AG04450 (cell line): Measurements from ENCODE around the gene RSPO4. TPM values are rescaled to one million over a fixed set of nuclear protein-coding genes. Genes with fewer than 3 reads are reported as not detected.
"Not testable (repeated sequence)": the region's sequence is repeated elsewhere in the genome, so short reads cannot be mapped to it uniquely, and the experiment has no call there.

Experiments
- CTCF ChIA-PET: fragments of 300-600, 350-600 bp; formaldehyde crosslinking; extraction: SDS; loops from one replicate; lab custom pipeline; 2022; ENCODE audit warnings: antibody characterized with exemption, inconsistent platforms; lab: Charles Lee
- POLR2A ChIA-PET: fragments of 350-600 bp; formaldehyde crosslinking; extraction: SDS; loops from one replicate; lab custom pipeline; 2021; ENCODE audit warnings: antibody characterized with exemption, inconsistent platforms; lab: Yijun Ruan, JAX
- DNase-seq: peaks from one replicate; pipeline ENCODE4 v3.0.0-alpha.2; 2011; ENCODE audit warnings: low read depth, low spot score
- H3K27ac ChIP-seq: one replicate; pipeline ENCODE4 v1.5.1; 2012; ENCODE audit warnings: low read depth, low read length, control low read depth
- H3K27me3 ChIP-seq: one replicate; pipeline ENCODE4 v1.6.0; 2012; ENCODE audit warnings: low read length; ENCODE audit not compliant: control insufficient read depth, insufficient read depth
- H3K4me3 ChIP-seq: 2 replicates; pipeline ENCODE4 v1.5.1; 2011; ENCODE audit warnings: mild to moderate bottlenecking, low read depth, low read length, control low read depth
- H3K9me3 ChIP-seq: 2 replicates; pipeline ENCODE4 v1.5.1; 2012; ENCODE audit warnings: low read length; ENCODE audit not compliant: control insufficient read depth, insufficient read depth
- polyA plus RNA-seq: library from polyadenylated mRNA; depleted of rRNA; stranded (reverse); fragments of >200 nt; gene quantifications from 2 replicates; pipeline ENCODE4 v1.2.3, GENCODE V29; 2011
- TF ChIP-seq, protein P1 (sequence below): IDR thresholded peaks from 2 replicates; pipeline ENCODE4 v1.5.1; 2011; ENCODE audit warnings: low read depth, low read length, control low read depth, inconsistent platforms

The RSPO4 gene
- polyA plus RNA-seq, 1 experiment: not detected

DNA sequence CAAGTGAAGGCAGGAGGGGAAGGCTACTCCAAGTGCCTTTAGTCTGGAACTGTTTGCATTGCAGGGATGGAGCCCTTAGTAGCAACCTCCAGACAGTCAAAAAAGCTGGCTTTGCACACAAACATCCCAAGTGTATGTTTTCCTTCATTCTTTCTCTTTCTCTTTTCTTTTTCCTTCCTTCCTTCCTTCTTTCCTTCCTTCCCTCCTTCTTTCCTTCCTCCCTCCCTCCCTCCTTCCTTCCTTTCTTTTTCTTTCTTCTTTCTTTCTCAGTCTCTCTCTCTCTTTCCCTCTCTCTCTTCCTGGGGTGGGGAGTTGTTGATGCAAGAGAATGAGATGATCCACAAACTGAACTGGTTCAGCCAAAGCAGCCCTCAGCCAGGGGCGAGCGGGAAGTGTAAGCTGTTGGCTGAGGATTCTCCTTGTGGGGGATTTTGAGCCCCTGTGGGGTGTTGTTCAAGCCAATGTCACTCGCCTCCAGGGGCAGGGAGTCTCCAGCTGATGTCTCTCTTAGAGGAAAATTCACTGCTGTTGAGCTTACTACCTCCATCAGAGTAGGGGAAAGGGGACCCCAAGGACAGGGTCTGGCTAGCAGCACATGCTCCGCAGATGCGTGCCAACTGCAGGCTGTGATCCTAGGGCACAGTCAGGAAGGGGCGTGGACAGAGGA, 11.7 kb downstream of the RSPO4 start:
- Histone ChIP-seq H3K9me3 (no peaks in the 10 kb centered on the region), H3K4me3 (no peak overlapping the region), H3K27ac (no peak overlapping the region), H3K27me3 (peaks cover 7% of the 10 kb centered on the region)
- DNase-seq: no peak
- ChIA-PET POLR2A (no interaction called here), CTCF (no interaction called here)
- TF ChIP-seq, protein P1, sequence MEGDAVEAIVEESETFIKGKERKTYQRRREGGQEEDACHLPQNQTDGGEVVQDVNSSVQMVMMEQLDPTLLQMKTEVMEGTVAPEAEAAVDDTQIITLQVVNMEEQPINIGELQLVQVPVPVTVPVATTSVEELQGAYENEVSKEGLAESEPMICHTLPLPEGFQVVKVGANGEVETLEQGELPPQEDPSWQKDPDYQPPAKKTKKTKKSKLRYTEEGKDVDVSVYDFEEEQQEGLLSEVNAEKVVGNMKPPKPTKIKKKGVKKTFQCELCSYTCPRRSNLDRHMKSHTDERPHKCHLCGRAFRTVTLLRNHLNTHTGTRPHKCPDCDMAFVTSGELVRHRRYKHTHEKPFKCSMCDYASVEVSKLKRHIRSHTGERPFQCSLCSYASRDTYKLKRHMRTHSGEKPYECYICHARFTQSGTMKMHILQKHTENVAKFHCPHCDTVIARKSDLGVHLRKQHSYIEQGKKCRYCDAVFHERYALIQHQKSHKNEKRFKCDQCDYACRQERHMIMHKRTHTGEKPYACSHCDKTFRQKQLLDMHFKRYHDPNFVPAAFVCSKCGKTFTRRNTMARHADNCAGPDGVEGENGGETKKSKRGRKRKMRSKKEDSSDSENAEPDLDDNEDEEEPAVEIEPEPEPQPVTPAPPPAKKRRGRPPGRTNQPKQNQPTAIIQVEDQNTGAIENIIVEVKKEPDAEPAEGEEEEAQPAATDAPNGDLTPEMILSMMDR: no peak

DNA sequence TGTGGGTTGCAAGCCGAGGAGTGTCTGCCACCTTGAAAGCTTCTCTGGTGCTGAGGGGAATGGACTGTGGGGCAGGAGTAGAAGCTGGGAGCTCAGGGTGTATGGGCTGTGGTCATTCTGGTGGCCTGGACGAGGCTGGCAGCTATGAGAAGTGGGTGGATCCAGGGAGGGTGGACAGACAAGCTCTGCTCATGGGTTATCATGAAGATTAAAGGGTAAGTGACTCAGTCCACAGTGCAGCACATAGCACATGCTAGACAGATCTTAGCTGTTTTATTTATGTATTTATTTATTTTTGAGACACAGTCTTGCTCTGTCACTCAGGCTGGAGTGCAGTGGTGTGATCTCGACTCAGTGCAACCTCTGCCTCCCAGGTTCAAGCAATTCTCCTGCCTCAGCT, 13.8 kb downstream of the RSPO4 start:
- CTCF ChIA-PET: no interaction called here
- no peak for DNase-seq
- POLR2A ChIA-PET: no interaction called here
- TF ChIP-seq, protein P1: no peak
- peaks cover 7% of the 10 kb centered on the region for H3K27me3 ChIP-seq
- no peak overlapping the region for H3K4me3 ChIP-seq
- H3K27ac ChIP-seq: no peak overlapping the region
- no peaks in the 10 kb centered on the region for H3K9me3 ChIP-seq

DNA sequence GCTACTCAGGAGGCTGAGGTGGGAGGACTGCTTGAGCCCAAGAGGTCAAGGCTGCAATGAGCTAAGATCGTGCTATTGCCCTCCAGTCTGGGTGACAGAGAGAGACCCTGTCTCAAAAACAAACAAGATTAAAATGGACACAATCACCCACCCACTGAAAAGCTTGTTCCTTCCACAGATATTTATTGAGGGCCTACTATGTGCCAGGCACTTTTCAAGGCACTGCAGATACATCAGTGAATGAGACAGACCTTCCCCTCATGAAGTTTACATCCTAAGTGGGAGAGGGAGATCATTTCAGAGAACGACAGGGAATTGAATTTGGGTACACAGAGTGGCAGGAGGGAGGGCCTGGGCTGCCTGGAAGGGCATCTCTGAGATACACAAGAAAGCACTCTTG, 14.4 kb downstream of the RSPO4 start:
- POLR2A ChIA-PET: no interaction called here
- CTCF ChIA-PET: no interaction called here
- Histone ChIP-seq H3K27me3 (peaks cover 7% of the 10 kb centered on the region), H3K27ac (no peak overlapping the region), H3K9me3 (no peaks in the 10 kb centered on the region), H3K4me3 (no peak overlapping the region)
- DNase-seq: no peak
- TF ChIP-seq, protein P1: no peak

DNA sequence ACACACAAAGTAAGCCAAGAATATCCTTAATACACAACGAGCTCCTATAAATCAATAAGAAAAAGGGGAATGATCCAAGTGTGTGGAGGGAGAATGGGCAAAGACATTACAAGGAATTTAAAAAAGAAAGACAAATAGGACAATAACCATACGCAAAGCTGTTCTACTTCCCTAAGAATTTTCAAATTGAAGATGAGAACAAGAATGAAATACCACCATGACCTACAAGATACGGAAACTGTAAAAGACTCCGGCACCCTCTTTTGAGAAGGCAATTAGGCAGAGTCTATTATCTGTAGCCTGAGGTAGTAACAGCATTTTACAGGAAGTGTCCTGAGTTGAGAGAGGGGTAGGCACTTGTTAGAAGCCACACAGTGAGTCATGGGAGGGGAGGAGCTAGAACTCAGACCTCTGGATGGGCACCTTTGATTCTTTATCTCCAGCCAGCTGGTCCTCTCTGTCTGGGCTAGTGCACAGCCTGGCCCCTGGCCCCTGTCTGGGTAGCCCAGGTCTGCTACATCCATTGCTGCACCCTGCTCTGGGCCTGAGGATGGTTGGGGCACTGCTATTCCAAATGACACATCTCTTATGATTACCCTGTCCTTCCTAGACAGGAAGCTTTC, 15.3 kb downstream of the RSPO4 start:
- no peak for DNase-seq
- Histone ChIP-seq H3K4me3 (no peak overlapping the region), H3K27me3 (peaks cover 7% of the 10 kb centered on the region), H3K9me3 (no peaks in the 10 kb centered on the region), H3K27ac (no peak overlapping the region)
- CTCF ChIA-PET: interaction anchor here (1.1 kb wide), 1 partner anchor 121 kb away, joined by 3 read pairs; no protein-coding TSS in a partner anchor
- TF ChIP-seq, protein P1: no peak
- POLR2A ChIA-PET: no interaction called here

DNA sequence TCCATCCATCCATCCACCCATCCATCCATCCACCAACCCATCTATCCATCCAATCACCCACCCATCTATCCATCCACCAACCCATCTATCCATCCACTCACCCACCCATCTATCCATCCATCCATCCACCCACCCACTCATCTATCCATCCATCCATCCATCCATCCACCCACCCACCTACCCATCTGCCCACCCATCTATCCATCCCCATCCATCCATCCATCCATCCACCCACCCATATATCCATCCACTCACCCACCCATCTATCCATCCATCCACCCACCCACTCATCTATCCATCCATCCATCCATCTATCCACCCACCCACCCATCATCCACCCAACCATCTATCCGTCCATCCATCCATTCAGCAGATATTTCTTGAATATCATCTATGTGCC, 17.1 kb downstream of the RSPO4 start:
- H3K27ac ChIP-seq, DNase-seq, H3K27me3 ChIP-seq, POLR2A ChIA-PET, H3K9me3 ChIP-seq, CTCF ChIA-PET, H3K4me3 ChIP-seq: not testable (repeated sequence)
